ENCODE measurements around the gene DNAH2. TPM values are rescaled to one million over a fixed set of nuclear protein-coding genes. Genes with fewer than 3 reads are reported as not detected.

The DNAH2 gene
- total RNA-seq, 1 experiment from 2014 or later = 0.17 TPM

DNA sequence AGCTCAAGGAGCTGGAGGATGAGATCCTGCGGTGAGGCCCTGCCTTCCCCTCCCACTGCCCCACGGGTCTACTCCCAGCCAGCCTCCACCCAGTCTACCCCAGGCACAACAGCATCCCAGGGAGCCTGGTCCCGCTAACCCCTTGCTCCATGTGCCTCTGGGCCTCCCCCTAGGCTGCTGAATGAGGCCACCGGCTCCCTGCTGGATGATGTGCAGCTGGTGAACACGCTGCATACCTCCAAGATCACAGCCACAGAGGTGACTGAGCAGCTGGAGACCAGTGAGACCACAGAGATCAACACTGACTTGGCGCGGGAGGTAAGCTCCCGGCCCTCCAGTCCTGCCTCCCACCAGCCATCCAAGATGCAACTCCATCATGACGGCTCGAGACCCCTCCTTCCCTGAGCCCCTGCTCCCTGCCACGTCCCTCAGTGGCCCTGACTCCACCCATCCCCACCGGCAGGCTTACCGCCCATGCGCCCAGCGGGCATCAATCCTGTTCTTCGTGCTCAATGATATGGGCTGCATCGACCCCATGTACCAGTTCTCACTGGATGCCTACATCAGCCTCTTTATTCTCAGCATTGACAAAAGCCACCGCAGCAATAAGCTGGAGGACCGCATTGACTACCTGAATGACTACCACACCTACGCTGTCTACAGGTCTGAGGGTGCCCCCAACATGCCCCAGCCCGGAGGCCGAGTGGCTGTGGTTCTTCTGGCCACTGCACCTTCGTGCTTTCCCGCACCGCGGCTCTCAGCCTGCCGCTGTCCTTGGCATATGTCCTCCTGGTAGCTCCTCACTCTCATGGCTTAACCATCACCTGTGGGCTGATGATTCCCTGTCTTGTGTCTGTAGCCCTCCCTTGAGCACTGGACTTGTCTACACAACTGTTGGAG is 101.5 kb downstream of the DNAH2 start:
- DNase-seq (ENCODE audit: low spot score) = no peak

DNA sequence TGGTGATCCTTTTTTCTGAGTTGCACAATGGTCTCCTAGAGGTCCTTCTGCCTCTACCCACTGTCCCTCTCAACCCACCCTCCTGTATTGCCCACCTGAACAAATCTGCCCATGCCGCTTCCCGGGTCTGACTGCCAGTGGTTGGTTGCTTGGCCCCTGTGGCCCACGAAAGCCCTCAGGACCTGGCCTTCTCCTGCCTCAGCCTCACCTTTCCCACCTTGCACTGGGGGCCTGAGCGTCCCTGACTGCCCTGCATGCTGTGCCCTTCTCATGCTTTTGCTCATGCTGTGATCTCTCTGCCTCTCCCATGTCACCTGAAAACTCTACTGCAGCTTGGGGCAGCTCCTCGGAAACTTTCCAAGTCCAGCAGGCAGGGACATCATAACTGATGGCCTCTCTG is 102.7 kb downstream of the DNAH2 start:
- no peak for DNase-seq (ENCODE audit: low spot score)

DNA sequence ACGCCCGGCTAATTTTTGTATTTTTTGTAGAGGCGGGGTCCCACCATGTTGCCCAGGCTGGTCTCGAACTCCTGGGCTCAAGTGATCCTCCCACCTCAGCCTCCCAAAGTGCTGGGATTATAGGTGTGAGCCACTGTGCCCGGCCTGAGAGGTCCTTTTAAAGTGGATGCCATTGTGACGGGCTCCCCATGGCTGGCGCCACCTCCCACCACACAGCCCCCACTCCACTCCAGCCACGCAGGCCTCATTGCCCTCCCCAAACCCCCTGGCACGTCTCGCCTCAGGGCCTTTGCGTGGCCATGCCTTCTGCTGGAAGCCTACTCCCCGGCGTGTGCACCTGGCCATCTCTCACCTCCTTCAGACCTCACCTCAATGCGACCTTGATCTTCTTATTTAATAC is 104.6 kb downstream of the DNAH2 start:
- no peak for DNase-seq (ENCODE audit: low spot score)

DNA sequence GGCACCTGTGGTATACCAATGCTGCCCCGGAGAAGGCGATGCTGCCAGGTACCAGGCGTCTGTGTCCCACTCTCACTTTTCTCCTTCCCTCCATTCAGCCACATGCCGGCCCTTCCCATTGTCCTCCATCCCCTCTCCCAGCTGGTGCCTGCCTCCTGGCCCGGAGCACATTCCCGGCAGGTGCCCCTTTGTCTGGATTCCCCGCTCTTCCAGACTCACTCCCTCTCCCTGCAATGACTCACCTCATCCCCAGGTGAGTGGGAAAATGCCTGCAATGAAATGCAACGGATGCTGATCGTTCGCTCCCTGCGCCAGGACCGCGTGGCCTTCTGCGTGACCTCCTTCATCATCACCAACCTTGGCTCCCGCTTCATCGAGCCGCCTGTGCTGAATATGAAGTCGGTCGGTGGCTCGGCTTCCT is 106.0 kb downstream of the DNAH2 start:
- DNase-seq (ENCODE audit: low spot score) = no peak

DNA sequence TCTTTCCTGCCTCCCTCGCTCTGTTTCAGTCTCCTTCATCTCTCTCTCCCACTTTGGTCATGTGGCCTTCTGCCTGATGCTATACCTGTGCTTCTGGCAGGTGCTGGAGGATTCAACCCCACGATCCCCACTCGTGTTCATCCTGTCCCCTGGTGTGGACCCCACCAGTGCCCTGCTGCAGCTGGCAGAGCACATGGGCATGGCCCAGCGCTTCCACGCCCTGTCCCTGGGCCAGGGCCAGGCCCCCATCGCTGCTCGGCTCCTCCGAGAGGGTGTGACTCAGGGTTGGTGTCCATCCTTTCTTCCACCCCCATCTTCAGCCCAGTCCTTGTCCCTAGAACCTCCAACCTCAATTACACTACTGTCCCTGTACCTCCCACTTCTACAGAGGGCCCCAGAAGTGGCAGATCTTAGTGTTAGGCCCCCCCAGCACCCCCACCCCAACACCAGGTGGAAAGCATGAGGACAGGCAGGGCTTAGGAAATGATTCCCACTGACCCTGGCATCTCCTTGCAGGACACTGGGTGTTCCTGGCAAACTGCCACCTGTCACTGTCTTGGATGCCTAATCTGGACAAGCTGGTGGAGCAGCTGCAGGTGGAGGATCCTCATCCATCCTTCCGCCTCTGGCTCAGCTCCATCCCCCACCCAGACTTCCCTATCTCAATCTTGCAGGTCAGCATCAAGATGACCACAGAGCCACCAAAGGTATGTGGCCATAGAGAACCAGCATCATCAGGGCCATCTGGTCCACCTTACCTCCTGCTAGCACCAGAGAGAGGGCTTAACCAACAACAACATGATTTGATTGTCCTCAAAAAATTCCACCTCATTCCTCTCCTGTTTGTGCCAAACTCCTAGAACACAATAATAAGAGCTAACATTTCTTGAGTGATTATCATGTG is 106.7 kb downstream of the DNAH2 start:
- no peak for DNase-seq (ENCODE audit: low spot score)

DNA sequence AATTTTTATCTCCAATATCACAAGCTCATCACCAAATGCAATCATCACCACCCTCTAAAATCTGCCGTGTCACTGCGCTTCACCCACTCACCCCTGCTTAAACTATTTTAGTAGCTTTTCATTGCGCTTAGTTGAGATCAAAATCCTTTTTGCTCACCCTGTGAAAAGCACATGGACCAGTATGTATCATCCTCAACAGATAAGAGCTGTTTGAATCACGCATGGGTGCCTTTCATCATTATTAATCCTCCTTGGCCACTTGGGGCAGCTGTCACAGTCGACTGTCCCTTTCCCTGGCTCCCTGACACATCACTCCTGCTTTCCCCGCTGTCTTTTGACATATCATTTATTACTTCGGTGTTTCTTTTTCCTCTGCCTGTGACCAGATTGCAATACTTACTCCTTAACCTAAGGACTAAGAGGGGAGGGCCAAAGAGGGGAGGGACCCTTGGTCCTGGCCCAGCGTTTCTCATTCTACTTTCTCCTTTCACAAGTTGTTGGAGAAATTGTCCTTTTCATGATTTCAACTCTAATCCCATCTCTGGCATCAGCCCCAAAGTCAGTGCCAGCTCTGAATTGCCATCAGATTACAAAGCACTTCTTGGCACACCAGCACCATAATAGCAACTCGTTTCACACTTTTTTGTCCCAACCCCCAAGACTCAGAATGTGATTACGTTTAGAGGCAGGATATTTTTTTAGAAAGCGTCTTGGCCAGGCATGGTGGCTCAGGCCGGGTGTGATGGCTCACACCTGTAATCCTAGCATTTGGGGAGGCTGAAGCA is 107.9 kb downstream of the DNAH2 start:
- peak; percentile 46 for DNase-seq (ENCODE audit: low spot score)

DNA sequence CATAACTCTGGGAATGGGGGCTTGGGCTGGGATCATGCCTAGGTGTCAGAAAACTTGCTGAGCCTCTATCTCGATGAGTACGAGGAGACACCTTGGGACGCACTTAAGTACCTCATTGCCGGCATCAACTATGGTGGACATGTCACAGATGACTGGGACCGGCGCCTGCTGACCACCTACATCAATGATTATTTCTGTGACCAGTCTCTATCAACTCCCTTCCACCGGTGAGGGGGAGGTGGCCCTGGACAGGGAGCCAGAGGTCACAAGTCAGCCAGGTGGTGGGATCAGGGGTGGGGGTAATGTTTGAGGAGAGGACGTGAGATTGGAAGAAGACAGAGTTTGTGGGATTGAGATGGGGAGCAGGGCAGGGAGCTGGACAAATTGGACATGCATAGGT is 113.1 kb downstream of the DNAH2 start:
- no peak for DNase-seq (ENCODE audit: low spot score)

DNA sequence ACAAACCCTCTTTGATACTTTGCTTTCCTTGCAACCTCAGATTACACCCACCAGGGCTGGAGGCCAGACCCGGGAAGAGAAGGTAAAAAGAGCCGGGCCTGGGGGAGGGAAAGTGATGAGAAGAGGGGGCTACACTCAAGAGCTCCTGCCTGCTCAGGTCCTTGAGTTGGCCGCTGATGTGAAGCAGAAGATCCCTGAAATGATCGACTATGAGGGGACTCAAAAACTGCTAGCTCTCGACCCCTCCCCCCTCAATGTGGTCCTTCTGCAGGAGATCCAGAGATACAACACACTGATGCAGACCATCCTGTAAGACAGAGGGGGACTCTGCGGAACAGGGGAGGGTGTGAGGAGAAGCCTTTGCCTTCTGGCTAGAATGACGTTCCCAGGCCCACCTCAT is 113.7 kb downstream of the DNAH2 start:
- DNase-seq (ENCODE audit: low spot score) = no peak

DNA sequence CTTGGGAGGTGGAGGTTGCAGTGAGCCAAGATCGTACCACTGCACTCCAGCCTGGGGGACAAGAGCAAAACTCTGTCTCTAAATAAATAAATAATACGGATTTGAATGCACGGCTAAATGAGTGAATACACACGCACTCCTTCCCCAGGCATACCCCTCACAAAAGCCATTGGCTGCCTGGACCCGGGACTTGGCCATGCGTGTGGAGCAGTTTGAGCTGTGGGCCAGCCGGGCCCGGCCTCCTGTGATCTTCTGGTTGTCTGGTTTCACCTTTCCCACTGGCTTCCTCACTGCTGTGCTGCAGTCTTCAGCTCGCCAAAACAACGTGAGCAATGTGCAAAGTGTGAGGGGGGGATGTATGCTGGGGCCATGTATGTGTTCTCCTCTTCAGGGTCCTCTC is 114.9 kb downstream of the DNAH2 start:
- no peak for DNase-seq (ENCODE audit: low spot score)

DNA sequence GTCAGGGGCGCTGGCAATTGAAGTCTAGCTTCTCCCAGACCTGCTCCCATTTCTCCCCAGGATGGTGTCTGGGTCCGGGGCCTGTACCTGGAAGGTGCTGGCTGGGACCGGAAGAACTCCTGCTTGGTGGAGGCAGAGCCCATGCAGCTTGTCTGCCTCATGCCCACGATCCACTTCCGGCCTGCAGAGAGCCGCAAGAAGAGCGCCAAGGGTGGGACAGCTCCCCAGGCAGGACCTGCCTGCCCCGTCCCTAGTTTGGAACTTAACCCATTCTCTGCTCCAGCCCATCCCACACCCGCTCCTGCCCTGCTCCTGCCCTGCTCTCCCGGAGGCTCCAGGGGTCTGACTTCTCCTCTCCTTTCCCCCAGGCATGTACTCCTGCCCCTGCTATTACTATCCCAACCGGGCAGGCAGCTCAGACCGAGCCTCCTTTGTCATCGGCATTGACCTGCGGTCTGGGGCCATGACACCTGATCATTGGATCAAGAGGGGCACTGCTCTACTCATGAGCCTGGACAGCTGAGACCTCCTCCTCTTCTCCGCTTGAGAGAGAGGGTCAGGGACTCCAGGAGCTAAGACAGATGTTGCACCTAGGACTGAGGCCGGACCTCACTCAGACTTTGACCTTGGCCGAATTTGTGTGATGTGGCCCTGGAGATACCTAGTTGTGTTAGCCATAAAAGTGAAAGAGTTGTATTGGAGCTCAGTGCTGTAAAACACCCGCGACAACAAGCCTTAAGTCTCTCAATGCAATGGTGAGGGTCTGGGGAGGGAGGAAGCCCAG is 115.7 kb downstream of the DNAH2 start:
- no peak for DNase-seq (ENCODE audit: low spot score)

DNA sequence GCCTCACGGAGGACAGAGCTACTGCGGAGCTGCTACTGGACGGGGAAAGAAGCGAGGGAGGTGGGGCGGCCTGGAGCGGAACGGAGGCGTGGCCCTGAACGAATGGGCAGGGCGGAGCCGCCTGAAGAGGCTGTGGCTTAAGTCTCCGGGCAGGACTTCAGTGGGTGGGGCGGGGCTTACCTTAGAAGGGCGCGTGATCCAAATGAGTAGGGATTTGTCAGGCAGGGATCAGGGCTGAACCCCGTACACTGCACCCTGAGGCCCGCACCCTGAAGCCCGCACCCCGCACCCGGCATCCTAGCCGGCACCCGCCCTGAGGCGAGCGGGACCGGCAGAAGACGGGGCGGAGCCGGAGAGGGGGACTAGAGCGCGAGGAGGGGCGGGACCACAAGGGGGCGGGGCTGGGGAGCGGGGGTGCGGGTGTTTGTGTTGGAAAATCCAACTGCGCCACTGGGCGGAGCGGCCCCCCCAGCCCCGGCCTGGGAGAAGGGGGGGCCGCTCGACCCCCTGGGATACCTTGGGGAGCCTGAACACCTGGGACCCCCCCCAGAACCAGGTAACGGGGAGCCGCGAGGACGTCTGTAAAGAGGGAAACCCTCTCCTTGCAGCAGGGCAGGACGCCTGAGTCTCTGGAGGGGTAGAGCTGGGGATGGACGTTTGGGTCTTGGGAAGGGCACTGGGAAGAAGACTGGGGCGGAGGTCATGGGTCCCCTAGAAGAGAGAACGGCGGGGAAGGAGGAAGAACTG is 116.4 kb downstream of the DNAH2 start, which contains the start of gene KDM6B:
Gene KDM6B (plus strand): TSS at position 423 of the 747 bp plus-strand sequence. CDS start 11,338 bp downstream, outside the sequence.
- DNase-seq (ENCODE audit: low spot score) = peak; percentile 91

DNA sequence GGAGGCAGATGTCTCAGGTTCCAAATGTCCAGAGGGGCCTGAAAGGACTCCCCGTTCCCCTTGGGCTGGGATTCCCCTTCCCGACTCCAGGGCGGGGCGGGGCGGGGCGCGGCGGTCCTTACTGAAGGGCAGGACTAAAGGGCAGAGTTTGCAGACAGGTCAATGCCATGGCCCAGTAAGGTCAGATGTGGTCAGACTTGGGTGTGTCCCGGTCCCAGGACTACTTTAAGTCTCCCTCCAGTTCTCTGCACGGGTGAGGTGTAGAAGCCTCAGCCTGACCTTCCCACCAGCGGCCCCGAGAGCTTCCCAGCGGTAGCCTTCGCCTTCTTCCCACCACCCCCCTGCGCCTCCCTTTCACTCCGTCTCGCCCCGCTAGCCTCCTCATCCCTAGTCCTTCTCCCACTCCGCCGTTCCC is 117.0 kb downstream of the DNAH2 start:
- peak; percentile 49 for DNase-seq (ENCODE audit: low spot score)

DNA sequence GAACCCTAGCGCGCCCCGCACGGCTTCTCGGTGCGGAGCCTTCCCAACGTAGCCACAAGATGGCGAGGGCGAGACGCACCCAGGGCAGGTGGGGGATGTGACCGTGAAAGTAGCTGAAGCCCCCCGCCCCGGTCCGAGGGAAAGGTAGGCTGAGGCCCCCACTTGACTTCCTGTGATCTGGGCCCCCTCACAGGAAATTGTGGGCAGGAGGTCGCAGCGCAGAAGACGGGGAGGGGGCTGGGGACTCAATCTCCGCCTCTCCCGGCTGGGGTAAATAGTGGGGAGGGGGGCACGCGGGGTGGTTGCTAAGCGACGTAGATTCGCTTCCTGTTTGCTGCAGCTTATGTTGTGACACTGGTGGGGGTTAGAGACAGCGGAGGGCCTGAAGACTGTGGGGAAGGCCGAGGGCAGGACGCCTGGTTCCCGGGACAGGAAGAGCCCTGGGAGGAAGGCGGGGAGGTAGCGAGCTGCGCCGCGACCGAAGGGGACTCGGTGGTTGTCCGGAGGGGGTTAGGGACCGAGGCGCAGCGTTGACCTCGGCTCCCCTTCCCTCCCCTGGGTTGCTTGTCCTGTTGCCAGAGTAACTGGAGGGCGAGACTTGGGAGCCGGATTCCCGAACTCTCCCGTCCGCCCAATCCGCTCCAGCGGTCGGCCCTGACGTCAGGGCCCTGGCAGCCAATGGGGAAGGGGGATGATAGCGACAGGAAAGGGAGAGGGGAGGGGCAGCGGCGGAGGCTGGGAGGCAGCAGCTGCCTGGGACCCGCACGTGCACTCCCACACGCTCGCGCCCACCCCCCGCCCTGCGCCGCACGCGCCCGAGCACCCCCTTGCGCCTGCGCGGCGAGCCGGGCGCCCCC is 117.6 kb downstream of the DNAH2 start:
- DNase-seq (ENCODE audit: low spot score) = peak; percentile 96

DNA sequence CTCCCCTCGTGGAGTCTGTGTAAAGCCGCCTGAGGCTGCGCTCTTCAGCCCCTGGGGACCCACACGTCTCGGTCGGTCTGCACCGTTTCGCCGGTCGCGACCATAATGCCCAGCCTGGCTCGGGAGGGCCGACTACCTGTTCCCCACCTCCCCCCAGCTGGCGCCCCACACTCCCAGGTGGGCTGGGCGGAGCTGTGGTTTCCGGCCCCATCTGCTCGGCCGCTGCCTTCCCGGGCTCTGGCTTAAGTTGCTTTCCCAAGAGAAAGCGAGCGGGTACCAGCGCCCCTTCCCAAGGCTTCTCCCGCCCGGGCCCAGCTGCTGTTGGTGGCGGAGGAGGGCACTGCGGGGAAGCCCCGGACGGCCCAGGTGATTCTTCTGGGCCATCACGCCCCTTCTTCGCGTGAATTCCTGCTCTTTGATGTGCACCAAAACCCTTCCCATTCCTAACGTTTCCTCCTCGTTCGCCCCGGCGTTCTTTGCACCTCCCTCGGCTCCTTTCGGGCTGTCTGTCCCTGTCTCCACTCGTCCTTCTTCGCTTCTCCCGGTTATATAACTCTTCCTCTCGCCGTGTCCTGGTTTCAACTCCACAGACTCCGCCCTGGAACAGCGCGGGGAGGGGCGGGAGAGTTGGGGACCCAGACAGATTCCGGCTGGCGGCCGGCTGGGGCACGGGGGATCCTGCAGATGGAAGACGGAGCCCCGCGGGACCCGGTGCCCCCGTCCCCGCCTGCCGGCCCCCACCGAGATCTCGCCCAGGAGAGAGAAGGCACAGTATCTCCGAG is 118.5 kb downstream of the DNAH2 start:
- peak; percentile 39 for DNase-seq (ENCODE audit: low spot score)

DNA sequence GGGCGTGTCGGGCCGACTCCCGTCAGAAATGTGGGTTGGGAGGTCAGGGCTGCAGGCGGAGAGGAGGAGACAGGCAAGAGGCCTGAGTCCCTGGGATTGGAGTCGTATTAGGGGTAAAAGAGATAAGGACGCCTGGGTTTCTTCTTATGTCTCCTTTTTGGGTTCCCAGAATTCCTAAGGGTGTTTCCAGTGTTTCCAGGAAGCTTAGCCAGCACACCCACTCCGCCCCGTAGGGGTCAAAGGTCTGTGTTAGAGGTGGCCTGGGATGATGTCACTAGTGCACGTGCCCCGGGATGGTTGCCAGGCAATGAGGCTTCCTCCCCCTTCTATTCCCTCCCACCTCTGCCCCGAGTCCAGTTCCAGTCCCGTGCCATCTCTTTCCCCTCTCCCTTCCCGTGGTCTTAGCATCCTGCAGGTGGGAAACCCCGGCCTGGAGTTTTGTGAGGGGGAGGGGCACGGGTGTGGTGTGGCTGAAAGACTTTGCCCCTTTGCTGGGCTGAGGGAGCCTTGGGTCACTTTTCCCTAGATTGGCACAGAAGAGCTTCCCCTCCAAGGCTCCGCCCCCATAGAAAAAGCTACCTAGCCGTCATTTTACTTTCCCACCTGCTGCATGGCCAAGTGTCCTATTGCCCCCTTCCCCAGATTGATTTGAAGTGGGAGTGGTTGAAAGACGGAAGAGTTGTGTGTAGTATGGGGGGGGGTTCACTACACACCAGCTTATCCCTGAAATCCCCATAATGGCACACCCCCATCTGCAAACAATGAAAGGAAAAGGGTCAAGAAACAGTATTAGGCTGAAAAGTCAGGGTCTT is 119.3 kb downstream of the DNAH2 start:
- DNase-seq (ENCODE audit: low spot score) = peak; percentile 95

DNA sequence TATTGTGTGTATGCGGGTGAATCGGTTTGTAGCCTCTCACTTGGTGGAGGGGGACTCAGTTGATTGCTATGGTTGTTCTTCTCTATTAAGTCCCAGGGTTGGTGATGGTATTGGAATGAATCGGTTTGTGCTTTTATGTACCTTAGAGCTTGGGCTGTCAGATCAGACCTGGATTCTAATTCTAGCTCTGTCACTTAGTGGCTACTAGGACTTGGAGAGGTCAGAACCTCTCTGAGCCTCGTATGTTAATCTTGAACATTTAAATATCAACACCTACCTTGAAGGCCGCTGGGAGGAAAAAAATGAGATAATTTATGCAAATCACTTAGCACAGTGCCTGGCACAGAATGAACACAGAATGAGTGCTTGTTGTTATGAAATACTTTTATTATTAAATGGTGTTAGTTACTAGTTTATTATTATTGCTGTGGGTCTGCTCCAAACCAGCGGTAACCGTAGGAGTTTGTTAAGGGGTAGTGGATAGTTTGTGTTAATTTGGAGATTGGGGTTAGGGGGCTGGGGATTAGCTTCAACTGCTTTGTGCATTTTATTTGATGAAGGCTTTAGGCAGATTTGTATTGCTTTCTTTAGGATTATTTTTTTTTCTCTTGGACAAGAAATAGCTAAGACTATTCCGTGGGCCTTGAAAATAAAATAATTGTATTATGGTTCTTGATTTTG is 120.0 kb downstream of the DNAH2 start:
- DNase-seq (ENCODE audit: low spot score) = no peak

Data from A172 (cell line).